HG03469 (cell line): ENCODE measurements around the gene NOSTRIN.
A peak's percentile ranks its signal among the peaks of the same experiment; 100 is the strongest.
"Not testable (repeated sequence)": the region's sequence is repeated elsewhere in the genome, so short reads cannot be mapped to it uniquely, and the experiment has no call there.

ENCODE experiments used
- ATAC-seq: cut with Tn5 transposase; IDR thresholded peaks from one replicate; pipeline ENCODE4 v1.9.1; 2021; ENCODE audit warnings: mild to moderate bottlenecking, moderate library complexity, moderate number of reproducible peaks; ENCODE audit not compliant: unreplicated experiment

Gene NOSTRIN

DNA sequence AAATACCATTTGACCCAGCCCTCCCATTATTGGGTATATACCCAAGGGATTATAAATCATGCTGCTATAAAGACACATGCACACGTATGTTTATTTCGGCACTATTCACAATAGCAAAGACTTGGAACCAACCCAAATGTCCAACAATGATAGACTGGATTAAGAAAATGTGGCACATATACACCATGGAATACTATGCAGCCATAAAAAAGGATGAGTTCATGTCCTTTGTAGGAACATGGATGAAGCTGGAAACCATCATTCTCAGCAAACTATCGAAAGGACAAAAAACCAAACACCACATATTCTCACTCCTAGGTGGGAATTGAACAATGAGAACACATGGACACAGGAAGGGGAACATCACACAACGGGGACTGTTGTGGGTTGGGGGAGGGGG lies 68.4 kb downstream of the NOSTRIN start:
- not testable (repeated sequence) for ATAC-seq

DNA sequence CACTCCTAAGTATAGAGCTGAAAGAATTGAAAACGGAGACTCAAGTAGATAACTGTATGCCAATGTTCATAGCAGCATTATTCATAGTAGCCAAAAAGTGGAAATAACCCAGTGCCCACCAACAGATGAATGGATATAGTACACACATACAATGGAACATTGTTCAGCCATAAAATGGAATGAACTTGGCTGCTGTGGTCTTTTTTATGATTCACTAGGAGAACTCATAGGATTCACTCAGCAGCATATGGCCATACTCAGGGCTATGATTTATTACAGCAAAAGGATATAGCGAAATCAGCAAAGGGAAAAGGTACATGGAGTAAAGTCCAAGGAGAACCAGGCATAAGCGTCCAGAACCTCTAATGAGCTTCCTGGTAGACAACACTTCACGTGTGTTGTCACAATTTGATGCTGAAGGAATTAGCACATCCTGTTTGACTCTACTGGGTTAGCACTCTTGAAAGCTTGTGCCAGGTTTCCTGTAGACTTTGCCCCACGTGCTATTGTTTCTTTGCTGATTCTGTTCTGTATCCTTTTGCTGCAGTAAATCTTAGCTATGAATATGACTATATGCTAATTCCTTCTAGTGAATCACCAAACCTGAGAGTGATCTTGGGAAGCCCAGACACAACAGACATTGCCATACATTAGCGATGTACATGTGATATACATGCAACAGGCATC lies 72.1 kb downstream of the NOSTRIN start:
- ATAC-seq, result no peak

DNA sequence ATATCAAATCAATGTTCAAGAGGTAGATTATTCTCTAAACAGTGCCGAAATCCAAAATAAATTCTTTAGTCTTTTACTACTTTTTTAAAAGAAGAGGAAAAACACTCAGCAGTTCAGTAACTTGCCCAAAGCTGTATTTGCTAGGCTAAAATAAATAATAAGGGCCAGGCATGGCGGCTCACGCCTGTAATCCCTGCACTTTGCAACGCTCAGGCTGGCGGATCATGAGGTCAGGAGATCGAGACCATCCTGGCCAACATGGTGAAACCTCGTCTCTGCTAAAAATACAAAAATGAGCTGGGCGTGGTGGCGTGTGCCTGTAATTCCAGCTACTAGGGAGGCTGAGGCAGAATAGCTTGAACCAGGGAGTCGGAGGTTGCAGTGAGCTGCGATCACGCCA lies 79.7 kb downstream of the NOSTRIN start:
- not testable (repeated sequence) for ATAC-seq

DNA sequence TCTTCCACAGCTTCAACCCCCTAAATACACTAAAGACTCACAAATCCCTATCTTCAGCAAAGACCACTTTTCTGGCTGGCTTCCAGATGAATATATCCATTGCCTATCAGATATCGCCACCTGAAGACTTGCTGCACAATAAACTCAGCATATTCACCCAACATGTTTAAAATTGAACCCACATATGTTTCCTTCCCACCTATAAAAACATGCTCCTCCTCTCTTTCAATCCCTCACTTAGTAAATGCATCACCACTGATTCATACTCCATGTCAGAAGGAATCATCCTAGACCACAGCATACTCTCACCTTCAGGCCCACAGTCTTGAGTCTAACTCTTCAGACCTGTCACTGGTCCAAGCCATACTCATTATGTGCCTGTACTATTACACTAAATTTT lies 82.5 kb downstream of the NOSTRIN start:
- no peak for ATAC-seq

DNA sequence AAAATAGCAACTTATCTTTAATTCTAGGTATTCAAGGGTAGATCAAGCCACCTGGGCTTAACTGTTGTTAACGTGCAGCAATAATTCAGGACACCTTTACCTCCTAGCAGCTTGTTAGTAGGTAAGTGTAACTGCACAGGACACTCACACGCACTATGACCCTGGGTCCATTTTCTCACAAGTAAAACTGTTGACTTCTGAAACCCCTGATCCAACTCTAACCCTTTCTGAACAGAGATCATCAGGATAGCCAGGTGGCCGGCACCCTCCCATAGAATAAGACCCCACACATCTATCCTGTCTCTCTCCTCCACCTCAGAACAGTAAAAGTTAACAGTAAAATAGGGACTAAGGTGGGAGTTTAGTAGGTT lies 87.2 kb downstream of the NOSTRIN start:
- no peak for ATAC-seq

DNA sequence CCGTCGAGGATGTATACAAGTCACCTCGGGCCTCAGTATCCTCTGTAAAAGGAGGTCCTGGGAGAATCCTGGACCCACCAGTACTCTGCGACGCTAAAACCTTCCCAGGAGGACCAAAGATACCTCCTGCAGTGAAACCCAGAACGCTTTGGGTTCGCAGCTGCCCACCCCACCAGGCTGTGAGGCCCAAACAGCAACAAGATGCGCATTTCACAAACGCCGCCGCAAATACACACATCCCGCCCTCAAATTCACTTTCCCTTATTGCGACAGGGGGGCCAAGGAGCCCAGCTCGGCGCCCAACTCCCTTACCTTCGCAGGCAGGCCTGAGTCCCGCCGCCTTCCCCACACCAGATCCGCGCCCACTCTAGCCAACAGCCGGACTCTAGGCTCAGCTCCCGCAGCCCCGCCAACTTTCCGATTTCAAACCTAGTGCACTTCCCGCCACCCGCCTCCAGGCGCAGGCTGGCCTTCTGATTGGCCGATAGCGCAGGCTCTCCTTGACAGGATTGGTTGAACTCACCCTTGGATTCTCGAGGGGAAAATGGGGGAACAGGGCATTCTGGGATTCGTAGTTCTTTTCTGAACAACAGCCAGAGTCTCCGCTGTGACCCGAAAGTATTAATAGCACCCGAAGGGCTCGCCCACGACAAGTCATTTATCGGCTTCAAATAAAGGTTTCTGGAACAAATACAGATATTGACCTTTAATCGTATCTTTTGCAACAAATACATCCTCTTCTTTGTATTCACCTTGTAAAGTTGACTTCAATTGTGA lies 87.8 kb downstream of the NOSTRIN start, which contains the start of gene SPC25:
Gene SPC25, minus strand, starts transcription at position 425 of the 777 bp plus-strand sequence. CDS start 911 bp downstream, outside the sequence.
- peak; percentile 100 for ATAC-seq

DNA sequence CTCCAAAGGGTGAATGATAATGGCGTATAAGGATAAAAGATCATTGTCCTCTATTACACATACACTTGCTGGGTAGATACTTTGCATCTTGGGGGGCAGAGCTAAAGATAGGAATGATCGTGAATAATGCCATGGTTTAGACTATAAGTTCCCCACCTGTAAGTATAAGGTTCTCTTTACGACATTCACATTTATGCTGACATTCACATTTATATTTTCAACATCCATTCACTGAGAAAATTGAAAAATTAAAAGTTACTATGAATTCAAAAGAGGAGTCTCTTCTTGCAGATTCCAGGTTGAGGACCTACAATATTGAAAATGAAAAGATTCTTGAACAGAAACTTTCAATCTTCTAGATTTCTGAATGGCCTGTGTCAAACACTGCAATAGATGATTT lies 89.9 kb downstream of the NOSTRIN start:
- ATAC-seq, result no peak

DNA sequence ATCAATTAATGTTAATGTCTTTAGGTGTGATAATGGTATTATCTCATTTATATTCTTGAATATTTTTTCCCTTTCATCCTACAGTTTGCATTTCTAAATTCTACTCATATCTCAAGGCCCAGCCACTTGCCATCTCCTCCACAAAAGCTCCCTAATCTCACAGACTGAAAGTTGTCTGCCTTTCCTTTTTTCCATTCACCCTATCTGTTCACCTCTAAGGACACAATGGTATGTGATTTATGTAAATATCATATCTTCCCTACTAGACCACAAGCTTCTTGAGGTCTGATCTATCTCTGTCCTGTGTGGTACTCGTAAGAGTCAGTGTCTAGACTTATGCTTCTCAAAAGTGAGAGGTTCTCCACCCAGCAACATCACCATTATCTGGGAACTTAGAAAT lies 91.7 kb downstream of the NOSTRIN start:
- ATAC-seq, result no peak

DNA sequence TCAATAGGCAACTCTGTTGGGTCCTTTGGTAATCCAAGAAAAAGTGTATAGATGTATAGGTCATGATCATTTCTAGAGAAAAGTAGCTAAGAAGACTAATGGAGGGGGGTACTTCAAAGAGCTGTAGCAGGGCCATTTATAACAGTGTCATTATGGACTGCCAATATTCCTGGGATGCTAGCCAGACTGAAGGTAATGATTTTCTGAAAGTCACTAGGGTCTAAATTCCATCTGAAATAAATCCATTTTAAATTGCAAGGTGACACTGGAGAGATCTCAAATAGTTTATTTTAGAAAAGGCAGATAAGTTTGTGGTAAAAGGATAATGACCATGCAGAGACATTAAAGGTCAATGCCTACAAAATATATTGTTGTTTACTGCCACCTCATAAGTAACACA lies 92.3 kb downstream of the NOSTRIN start:
- ATAC-seq, result no peak

DNA sequence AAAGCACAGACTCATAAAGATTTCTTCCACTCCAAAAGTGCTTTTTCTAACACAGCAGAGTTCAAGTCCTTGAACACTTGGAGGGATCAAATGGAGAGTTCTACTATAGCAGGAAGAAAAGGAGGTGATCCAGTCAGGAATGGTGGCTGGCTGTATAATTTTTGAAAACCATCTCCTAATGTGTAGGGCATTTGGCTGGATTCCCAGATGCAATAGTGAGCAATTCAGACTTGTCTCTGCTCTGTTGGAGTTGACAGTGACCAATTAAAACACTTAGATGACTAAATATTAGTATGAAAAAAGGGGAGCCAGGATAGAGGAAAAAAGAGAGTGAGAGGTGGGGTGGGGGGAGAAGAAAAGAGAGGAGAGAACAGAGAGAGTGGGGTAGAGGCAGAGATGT lies 93.3 kb downstream of the NOSTRIN start:
- ATAC-seq, result no peak

DNA sequence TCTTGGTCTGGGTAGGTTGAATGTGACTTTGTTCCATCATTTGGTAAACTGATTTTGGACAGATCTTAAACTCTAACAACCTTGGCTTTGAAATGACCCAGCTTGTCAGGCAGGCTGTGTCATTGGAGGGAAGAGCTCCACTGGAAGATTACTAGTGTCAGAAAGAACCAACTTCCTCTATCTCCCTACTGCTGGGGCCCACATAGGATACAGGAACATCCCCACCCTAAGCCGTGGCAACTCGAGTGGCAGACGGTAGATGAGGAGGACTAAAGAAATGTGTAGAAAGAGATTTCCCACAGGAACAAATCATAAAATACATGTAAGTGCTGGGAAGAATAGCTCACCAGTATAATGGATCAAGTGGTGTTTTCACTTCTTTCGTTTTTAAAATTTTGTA lies 94.3 kb downstream of the NOSTRIN start:
- ATAC-seq, result no peak

DNA sequence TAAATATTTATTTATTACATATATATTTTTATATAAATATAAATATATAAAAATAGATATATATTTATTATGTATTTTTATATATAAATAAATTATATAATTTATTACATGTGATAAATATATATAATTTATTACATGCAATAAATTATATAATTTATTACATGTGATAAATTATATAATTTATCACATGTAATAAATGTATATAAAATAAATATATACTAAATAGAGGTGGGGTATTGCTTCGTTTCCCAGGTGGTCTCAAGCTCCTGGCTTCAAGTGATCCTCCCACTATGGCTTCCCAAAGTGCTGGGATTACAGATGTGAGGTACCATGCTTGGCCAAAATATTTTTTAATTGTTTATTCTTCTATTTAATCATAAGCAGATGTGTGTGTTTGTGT lies 95.0 kb downstream of the NOSTRIN start:
- no peak for ATAC-seq

DNA sequence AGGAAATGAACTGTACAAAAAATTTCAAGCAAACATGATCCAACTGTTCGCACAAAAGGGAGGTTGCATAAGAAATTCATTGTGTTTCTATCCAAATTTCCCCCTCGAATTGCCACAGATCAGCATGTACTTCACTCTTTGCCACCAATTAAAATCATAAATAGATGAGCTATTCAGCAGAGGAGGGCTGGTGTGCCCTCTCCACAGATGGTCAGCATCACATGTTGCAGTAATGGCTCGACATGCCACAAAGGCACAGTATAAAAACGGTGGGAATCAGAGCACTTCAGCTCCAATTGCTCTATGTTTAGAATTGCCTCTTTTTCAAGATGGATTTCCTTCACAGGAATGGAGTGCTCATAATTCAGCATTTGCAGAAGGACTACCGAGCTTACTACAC lies 98.6 kb downstream of the NOSTRIN start, which contains the start of gene G6PC2:
Gene G6PC2, plus strand, starts transcription at position 289 of the 400 bp plus-strand sequence. Its CDS starts 41 bp downstream, at position 330.
- no peak for ATAC-seq

DNA sequence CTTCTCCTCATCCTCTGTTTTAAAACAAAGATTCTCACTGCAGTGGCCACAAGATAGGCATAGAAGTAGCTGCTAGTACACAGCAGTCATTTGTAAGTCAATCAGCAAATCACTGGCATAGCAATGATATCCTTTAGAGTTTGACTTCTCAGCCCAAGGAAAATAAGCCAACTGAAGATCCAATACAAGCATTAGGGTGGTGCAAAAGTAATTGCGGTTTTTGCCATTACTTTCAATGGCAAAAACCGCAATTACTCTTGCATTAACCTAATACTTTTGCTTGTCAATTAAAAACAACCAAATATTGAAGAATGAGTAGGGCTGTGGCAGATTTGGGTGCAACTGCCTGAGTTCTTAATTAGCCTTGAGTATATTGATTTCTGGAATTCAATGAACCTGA lies 101.5 kb downstream of the NOSTRIN start:
- no peak for ATAC-seq

DNA sequence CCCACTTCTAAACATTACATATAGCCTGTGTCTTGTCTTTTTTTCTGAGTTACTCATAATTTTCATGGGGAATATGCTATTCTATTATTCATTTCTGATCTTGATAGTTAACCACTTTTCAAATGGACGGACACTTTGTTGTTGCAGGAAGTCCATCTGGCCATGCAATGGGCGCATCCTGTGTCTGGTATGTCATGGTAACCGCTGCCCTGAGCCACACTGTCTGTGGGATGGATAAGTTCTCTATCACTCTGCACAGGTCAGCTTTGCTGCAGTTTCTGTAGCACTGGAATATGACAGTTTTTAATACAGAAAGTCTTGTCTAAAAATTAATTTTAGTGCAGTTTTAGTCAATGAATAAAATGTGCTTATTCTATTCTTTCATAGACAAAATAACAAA lies 101.9 kb downstream of the NOSTRIN start:
- ATAC-seq, result no peak

DNA sequence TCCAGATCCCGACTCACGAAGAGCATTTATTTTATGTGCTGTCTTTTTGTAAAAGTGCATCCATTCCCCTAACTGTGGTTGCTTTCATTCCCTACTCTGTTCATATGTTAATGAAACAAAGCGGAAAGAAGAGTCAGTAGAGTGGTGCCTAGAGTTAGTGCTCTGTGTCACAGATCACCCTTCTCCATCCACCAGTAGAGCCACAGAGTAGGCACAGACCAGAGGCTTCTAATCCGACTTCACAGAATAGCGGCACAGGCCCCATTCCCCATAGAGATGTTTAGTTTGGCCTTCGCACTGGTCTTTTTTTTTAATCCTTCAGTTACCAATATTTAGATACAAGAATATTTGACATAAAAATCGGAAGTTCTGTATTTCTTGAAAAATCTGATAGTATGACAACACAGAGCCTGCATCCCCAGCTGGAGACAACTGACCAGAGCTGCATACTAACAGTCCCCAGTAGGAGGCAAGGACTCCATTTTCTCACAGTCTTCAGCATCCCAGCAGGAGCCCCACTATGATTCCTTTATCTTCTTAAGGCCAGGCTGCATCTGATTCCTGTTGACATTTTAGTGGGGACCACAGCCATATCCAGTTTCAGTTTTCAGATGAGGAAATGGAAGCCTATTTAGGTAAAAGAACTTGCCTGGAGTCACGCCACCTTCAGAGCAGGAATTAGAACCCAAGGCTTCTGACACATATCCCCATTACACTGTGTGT lies 105.7 kb downstream of the NOSTRIN start:
- ATAC-seq, result no peak

DNA sequence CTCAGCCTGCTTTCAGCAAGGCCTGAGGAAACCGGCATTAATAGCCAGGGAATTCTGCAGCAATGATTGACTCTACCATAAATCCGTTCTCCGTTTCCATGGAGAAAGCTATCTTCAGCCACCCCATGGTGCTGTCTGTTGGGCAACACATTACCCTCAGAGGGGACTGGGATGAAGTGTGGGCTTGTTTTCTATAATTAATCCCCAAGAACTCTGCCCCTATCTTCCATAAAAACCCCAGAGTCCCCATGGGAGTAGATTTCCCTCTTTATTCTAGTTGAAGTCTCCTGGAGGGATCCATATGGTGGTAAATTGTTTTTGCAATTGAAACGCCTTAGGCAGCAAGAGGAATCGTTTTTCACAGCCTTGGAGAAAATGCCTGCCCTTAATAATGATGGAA lies 107.9 kb downstream of the NOSTRIN start:
- ATAC-seq, result no peak

DNA sequence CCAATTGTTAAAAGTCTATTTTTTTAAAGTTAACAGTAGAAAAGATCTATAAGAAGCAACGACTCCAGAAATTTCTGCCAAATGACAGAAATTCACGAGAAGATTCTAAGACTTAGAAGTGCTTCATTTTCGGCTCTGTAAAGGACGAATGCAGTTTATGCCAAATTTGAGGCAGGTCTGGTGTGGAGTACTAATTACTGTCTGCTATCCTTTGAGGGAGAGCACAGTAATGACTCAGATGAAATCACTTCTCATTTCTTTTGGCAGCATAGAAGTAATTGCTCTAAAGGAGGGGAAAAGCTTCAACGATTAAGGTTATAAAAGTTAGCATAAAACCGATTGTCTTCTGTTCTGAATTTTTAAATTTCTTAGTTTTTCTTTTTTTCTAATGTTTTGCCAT lies 110.0 kb downstream of the NOSTRIN start:
- ATAC-seq, result no peak

DNA sequence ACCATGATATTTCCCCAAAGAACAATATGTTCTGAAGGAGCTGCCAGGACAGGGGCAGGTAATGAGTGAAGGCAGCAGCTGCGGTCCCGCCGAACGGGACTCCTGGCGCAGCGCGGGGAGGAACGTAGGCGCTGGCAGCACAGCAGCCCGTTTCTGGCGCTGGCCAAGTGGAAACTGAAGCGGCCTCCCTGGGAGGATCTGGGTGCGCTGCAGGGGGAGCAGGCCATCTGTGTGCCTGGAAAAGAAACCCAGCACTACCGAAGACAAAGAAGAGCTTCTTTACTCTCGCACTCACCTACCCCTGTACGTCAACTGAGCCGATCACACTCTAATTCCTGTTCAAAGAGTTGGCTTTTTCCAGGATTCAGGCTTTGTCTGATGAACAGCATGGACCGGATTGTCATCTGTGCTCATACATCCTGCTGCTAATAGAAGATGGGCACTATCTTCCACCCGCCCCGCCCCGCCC lies 110.5 kb downstream of the NOSTRIN start:
- no peak for ATAC-seq

DNA sequence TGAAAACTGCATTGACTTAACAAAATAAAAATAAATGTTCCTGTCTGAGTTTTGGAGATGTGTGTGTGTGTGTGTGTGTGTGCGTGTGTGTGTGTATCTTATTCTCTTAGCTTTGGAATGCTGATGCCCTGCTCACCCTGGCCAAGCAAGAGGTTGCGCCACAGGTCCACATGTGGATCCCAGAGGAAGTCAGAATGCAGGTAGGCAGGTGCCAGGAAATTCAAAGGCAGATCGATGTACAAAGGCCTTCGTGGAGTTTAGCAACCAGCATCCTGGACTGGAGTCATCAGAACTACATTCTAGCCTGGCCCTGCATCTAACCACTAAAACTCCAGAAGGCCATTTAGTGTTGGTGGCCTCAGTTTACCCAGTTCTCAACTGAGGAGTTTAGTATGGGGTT lies 111.1 kb downstream of the NOSTRIN start:
- no peak for ATAC-seq
